Lower leg skin (tissue), 4 donors: ENCODE data around the gene AGPAT4. TPM values are rescaled to one million over a fixed set of nuclear protein-coding genes. Genes with fewer than 3 reads are reported as not detected.

Experiments
- DNase-seq, 2 donors: peaks; one replicate each; pipeline ENCODE4 v3.0.0-alpha.2; 2019; ENCODE audit warnings: low spot score in 2 of 2
- H3K4me3 ChIP-seq: fragments of 200-600 bp; sonication (generic); 2 replicates; pipeline ENCODE4 v1.5.1; 2017; ENCODE audit warnings: mild to moderate bottlenecking, low read depth; ENCODE audit not compliant: poor library complexity, severe bottlenecking
- POLR2A ChIP-seq, 2 donors: fragments of 450-650 bp; IDR thresholded peaks; one replicate each; pipeline ENCODE4 v1.6.1; 2016 to 2017; ENCODE audit warnings: antibody characterized with exemption in 2 of 2, mild to moderate bottlenecking in 1 of 2, moderate library complexity in 1 of 2
- WGBS, 2 donors: methylation state at CpG; one replicate each; pipeline ENCODE4 v1.1.5; 2018; 5-methylcytosine and 5-hydroxymethylcytosine counted together
- intact Hi-C: fragments of 100-400 bp; cut with DNase I; formaldehyde crosslinking; loops from one replicate; pipeline ENCODE4 v1.15.0; 2023; ENCODE audit warnings: low total_unique reads
- total RNA-seq, 4 donors: library from RNA; depleted of rRNA; stranded (reverse); fragments of >200 nt; gene quantifications; one replicate each; pipeline ENCODE4 v1.1.0, GENCODE V29; 2016
- TF ChIP-seq, protein P1 (sequence below), 3 donors: fragments of 450-650 bp; IDR thresholded peaks; one replicate each; pipeline ENCODE4 v1.5.1; 2016; ENCODE audit warnings: antibody characterized with exemption in 3 of 3, mild to moderate bottlenecking in 3 of 3, moderate library complexity in 2 of 3

The AGPAT4 gene
- total RNA-seq, 4 donors from 2014 or later, result 0.44 to 2.0 (median 1.2) TPM

DNA sequence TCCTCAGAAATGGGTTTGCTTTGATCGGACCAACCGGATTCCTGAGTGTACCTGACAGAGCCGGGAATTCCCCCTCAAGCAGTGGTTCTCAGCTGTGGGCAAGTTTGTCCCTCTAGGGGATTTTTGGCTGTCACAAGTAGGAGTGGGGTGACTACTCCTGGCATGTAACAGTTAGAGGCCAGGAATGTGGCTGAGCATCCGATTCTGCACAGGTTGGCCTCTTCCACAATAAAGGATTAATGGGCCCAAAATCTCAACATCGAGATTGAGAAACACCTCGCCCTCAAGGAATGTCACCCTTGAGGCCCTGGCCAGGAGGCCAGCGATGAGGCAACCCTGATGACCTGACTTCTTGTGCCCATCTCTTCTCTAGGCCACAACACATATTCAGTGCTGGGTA is 7.9 kb downstream of the AGPAT4 start:
- intact Hi-C loops, result no loop called here
- H3K4me3 ChIP-seq, result no peak overlapping the region
- 82 to 89% methylated on average over 7 of the region's 7 CpGs for WGBS, 2 donors
- TF ChIP-seq POLR2A (IDR thresholded peaks at IDR 0.05), result no peak
- TF ChIP-seq, protein P1, sequence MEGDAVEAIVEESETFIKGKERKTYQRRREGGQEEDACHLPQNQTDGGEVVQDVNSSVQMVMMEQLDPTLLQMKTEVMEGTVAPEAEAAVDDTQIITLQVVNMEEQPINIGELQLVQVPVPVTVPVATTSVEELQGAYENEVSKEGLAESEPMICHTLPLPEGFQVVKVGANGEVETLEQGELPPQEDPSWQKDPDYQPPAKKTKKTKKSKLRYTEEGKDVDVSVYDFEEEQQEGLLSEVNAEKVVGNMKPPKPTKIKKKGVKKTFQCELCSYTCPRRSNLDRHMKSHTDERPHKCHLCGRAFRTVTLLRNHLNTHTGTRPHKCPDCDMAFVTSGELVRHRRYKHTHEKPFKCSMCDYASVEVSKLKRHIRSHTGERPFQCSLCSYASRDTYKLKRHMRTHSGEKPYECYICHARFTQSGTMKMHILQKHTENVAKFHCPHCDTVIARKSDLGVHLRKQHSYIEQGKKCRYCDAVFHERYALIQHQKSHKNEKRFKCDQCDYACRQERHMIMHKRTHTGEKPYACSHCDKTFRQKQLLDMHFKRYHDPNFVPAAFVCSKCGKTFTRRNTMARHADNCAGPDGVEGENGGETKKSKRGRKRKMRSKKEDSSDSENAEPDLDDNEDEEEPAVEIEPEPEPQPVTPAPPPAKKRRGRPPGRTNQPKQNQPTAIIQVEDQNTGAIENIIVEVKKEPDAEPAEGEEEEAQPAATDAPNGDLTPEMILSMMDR (IDR thresholded peaks at IDR 0.05), result no peak
- DNase-seq, result no peak

DNA sequence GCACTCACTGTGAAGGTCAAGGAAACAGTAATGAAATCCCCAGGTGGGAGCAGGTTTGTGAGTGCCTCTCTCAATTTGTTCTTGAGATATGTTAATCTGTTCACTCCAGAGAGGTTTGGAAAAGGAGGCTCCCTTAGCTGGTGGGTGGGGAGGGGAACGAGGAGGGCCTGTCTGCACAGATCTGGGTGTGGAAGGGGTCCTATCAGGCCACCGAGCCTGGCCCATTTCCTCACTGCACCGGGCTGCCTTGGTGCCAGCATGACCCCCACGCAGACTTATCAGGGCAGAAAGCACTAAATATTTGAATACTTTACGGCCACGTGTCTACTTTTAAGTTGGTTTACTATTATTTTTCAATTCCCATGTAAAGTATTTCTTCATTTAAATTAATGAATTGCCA is 8.3 kb downstream of the AGPAT4 start:
- DNase-seq, result no peak
- WGBS, 2 donors, result 85 to 93% methylated on average over 6 of the region's 6 CpGs
- no peak overlapping the region for H3K4me3 ChIP-seq
- intact Hi-C loops, result no loop called here
- TF ChIP-seq POLR2A (IDR thresholded peaks at IDR 0.05), result no peak
- TF ChIP-seq, protein P1 (IDR thresholded peaks at IDR 0.05), result no peak

DNA sequence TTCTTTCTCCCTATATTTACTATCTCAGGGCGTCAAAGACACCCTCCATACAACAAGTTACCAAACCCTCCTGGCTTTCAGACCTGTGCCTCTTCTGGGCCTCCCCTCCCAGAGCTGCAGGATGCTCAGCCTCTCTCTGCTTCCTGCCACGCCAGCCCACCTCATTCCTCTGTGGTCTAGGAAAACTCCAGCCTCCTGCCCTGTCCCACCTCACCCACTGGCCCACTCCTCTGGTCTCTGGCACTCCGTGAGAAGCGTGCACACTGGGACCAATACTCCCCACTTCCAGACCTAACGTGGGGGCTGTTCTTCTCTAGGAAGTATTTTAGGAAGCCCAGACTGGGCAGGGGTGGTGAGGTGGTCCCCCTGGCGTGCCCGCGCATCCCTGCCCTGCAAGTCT is 9.7 kb downstream of the AGPAT4 start:
- TF ChIP-seq, protein P1 (IDR thresholded peaks at IDR 0.05), result no peak
- TF ChIP-seq POLR2A (IDR thresholded peaks at IDR 0.05), result no peak
- H3K4me3 ChIP-seq, result no peak overlapping the region
- intact Hi-C loops, result no loop called here
- 88 to 89% methylated on average over 8 of the region's 8 CpGs for WGBS, 2 donors
- DNase-seq, result no peak

DNA sequence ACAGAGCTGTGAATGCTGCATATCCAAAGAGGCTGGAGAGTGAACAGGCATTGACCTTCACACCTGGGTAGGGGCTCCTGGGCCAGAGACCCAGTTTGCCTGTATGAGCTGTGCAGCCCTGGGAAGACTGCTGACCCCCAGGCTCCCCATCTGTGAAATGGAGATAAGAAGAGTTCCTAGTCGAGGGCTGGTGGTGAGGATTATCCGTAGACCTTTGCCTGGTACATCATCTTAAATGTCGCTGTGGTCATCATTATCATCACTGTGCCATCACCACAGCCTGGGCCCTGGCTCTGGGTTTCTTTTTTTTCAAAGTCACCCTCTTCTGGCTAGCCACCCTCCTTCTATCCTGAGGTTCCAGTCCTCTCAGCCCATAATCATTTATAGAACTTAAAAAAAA is 12.0 kb downstream of the AGPAT4 start:
- TF ChIP-seq POLR2A (IDR thresholded peaks at IDR 0.05), result no peak
- TF ChIP-seq, protein P1 (IDR thresholded peaks at IDR 0.05), result no peak
- H3K4me3 ChIP-seq, result no peak overlapping the region
- no peak for DNase-seq
- 88 to 94% methylated on average over 3 of the region's 3 CpGs for WGBS, 2 donors
- intact Hi-C loops, result no loop called here

DNA sequence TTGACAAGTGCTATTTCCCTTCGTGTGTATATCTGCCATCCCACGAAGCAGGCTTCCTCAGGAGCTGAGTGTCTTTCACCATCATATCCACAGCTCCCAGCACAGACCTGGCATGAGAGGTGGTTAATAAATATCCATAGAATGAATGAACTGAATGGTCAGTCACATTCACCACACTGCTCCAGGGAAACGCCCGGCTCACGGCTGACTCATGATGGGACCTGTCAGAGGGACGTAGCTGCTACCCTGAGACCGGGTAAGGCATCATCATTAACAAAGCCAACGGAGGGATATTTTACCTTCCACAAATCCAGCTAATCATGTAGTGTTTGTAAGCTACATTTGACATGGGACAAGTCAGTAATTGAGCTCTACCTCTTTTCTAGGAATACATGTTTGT is 12.5 kb downstream of the AGPAT4 start:
- TF ChIP-seq POLR2A (IDR thresholded peaks at IDR 0.05), result no peak
- TF ChIP-seq, protein P1 (IDR thresholded peaks at IDR 0.05), result no peak
- DNase-seq, result no peak
- WGBS, 2 donors, result 83 to 84% methylated on average over 8 of the region's 8 CpGs
- no peak overlapping the region for H3K4me3 ChIP-seq
- intact Hi-C loops, result no loop called here

DNA sequence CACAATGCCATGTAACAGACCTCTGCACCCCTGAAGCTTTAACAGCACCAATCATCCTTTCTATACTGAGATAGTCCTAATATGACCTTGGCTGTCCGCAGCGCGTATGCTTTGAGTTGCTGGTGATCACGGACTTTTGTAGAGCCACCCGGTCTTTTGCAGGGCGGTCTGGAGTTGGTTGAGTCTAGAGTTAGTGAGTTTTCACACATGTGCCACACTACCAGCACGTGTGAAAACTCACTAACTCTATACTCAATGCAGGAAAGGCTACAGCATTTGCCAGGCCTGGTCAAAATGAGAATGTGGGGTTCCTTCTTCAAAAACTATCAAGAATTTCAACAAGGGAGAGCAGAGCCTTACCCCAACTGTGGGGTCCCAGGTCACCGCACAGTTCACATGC is 14.6 kb downstream of the AGPAT4 start:
- TF ChIP-seq, protein P1 (IDR thresholded peaks at IDR 0.05), result no peak
- no peak for TF ChIP-seq POLR2A (IDR thresholded peaks at IDR 0.05)
- 96 to 99% methylated on average over 8 of the region's 8 CpGs for WGBS, 2 donors
- H3K4me3 ChIP-seq, result no peak overlapping the region
- no peak for DNase-seq
- intact Hi-C loops, result no loop called here
